ENCODE data around the gene ZP1. TPM values are rescaled to one million over a fixed set of nuclear protein-coding genes. Genes with fewer than 3 reads are reported as not detected.
"Not testable (repeated sequence)": the region's sequence is repeated elsewhere in the genome, so short reads cannot be mapped to it uniquely, and the experiment has no call there.

ZP1 gene
- total RNA-seq, 1 donor from 2014 or later: 0.40 TPM

- peak; percentile 96 for DNase-seq (ENCODE audit: low spot score)
- peaks cover 6% of the 10 kb centered on the region for H3K36me3 Mint-ChIP-seq (ENCODE audit: low read depth)
- H3K27ac Mint-ChIP-seq (ENCODE audit: unreplicated experiment): peak within 1 kb of the TSS; percentile 95
- no peaks in the 10 kb centered on the region for H3K9me3 Mint-ChIP-seq (ENCODE audit: low read depth)
- peaks cover 12% of the 10 kb centered on the region for H3K27me3 Mint-ChIP-seq (ENCODE audit: low read depth)
- TF ChIP-seq CTCF (IDR thresholded peaks at IDR 0.05): peak; percentile 22
- peak within 1 kb of the TSS; percentile 84 for H3K4me3 Mint-ChIP-seq (ENCODE audit: unreplicated experiment)
- peaks cover 27% of the 10 kb centered on the region for H3K4me1 Mint-ChIP-seq (ENCODE audit: low read depth)
Observed at GRCh38 chr11:60906132-60906972, 39.0 kb downstream of the ZP1 start, which contains the start of gene PRPF19. Gene PRPF19 (minus strand): TSS chr11:60906585. CDS start chr11:60906382, 203 bp downstream.

GRCh38 chr11:60908803-60909202 lies 41.5 kb downstream of the ZP1 start:
- Mint-ChIP-seq H3K36me3 (ENCODE audit: low read depth) (no peaks in the 10 kb centered on the region), H3K4me1 (ENCODE audit: low read depth) (peaks cover 42% of the 10 kb centered on the region)

GRCh38 chr11:60909680-60910280 lies 42.4 kb downstream of the ZP1 start:
- not testable (repeated sequence) for DNase-seq (ENCODE audit: low spot score); H3K9me3 Mint-ChIP-seq (ENCODE audit: low read depth); H3K4me3 Mint-ChIP-seq (ENCODE audit: unreplicated experiment); H3K27ac Mint-ChIP-seq (ENCODE audit: unreplicated experiment); H3K36me3 Mint-ChIP-seq (ENCODE audit: low read depth)
- Mint-ChIP-seq H3K27me3 (ENCODE audit: low read depth) (peaks cover 16% of the 10 kb centered on the region), H3K4me1 (ENCODE audit: low read depth) (peaks cover 34% of the 10 kb centered on the region)

More at GRCh38 chr11:60908803-60909202, 41.5 kb downstream of the ZP1 start:
- TF ChIP-seq CTCF (IDR thresholded peaks at IDR 0.05): no peak
- Mint-ChIP-seq H3K27ac (ENCODE audit: unreplicated experiment) (no peak overlapping the region), H3K27me3 (ENCODE audit: low read depth) (peaks cover 16% of the 10 kb centered on the region), H3K9me3 (ENCODE audit: low read depth) (no peaks in the 10 kb centered on the region), H3K4me3 (ENCODE audit: unreplicated experiment) (no peak overlapping the region)
- DNase-seq (ENCODE audit: low spot score): no peak

GRCh38 chr11:60910281-60910687 lies 42.9 kb downstream of the ZP1 start:
- Mint-ChIP-seq H3K36me3 (ENCODE audit: low read depth) (no peaks in the 10 kb centered on the region), H3K27me3 (ENCODE audit: low read depth) (peaks cover 16% of the 10 kb centered on the region), H3K4me1 (ENCODE audit: low read depth) (peaks cover 34% of the 10 kb centered on the region), H3K27ac (ENCODE audit: unreplicated experiment) (no peak overlapping the region), H3K9me3 (ENCODE audit: low read depth) (no peaks in the 10 kb centered on the region), H3K4me3 (ENCODE audit: unreplicated experiment) (no peak overlapping the region)
- TF ChIP-seq CTCF (IDR thresholded peaks at IDR 0.05): no peak
- no peak for DNase-seq (ENCODE audit: low spot score)

GRCh38 chr11:60910711-60911380 lies 43.5 kb downstream of the ZP1 start:
- Mint-ChIP-seq H3K27ac (ENCODE audit: unreplicated experiment) (no peak overlapping the region), H3K36me3 (ENCODE audit: low read depth) (no peaks in the 10 kb centered on the region), H3K4me3 (ENCODE audit: unreplicated experiment) (no peak overlapping the region), H3K4me1 (ENCODE audit: low read depth) (peaks cover 34% of the 10 kb centered on the region), H3K9me3 (ENCODE audit: low read depth) (no peaks in the 10 kb centered on the region), H3K27me3 (ENCODE audit: low read depth) (peaks cover 16% of the 10 kb centered on the region)
- TF ChIP-seq CTCF (IDR thresholded peaks at IDR 0.05): no peak
- DNase-seq (ENCODE audit: low spot score): no peak

Data from chondrocyte (in vitro differentiated cells).